Subcutaneous adipose tissue (tissue), 4 donors: ENCODE results near the gene GGTLC2. TPM values are rescaled to one million over a fixed set of nuclear protein-coding genes. Genes with fewer than 3 reads are reported as not detected.
"Not testable (repeated sequence)": the region's sequence is repeated elsewhere in the genome, so short reads cannot be mapped to it uniquely, and the experiment has no call there.

Source experiments
- total RNA-seq, 4 donors: library from RNA; depleted of rRNA; stranded (reverse); fragments of >200 nt; gene quantifications; one replicate each; pipeline ENCODE4 v1.1.0, GENCODE V29; 2016
- TF ChIP-seq, protein P1 (sequence below): fragments of 450-650 bp; IDR thresholded peaks from one replicate; pipeline ENCODE4 v1.5.1; 2016; ENCODE audit warnings: low read depth, mild to moderate bottlenecking, control low read depth, antibody characterized with exemption, moderate library complexity

Gene GGTLC2
- total RNA-seq, result not detected

DNA sequence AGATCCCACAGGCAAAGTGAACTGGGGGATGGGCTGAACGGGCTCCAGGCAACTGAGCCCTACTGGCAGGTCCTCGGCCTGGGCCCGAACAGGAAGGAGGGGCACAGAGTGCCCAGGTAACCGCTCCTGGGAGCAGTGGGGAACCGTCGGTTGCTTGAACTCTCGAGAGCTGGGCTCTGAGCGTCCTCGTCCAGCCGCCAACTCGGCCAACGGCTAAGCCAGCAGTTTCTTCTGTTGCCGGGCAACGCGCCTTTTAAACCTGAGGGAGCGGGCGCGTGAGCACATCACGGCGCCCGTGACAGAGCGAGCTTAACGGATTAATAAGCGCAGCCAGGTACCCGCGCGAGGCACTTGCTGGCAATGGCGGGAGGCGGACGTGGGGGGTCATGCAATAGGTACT lies at the start of gene GGTLC2:
Gene GGTLC2 (plus strand): TSS at position 301 of the 400 bp plus-strand sequence. CDS start 1,732 bp downstream, outside the sequence.
- TF ChIP-seq, protein P1, sequence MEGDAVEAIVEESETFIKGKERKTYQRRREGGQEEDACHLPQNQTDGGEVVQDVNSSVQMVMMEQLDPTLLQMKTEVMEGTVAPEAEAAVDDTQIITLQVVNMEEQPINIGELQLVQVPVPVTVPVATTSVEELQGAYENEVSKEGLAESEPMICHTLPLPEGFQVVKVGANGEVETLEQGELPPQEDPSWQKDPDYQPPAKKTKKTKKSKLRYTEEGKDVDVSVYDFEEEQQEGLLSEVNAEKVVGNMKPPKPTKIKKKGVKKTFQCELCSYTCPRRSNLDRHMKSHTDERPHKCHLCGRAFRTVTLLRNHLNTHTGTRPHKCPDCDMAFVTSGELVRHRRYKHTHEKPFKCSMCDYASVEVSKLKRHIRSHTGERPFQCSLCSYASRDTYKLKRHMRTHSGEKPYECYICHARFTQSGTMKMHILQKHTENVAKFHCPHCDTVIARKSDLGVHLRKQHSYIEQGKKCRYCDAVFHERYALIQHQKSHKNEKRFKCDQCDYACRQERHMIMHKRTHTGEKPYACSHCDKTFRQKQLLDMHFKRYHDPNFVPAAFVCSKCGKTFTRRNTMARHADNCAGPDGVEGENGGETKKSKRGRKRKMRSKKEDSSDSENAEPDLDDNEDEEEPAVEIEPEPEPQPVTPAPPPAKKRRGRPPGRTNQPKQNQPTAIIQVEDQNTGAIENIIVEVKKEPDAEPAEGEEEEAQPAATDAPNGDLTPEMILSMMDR, result not testable (repeated sequence)

DNA sequence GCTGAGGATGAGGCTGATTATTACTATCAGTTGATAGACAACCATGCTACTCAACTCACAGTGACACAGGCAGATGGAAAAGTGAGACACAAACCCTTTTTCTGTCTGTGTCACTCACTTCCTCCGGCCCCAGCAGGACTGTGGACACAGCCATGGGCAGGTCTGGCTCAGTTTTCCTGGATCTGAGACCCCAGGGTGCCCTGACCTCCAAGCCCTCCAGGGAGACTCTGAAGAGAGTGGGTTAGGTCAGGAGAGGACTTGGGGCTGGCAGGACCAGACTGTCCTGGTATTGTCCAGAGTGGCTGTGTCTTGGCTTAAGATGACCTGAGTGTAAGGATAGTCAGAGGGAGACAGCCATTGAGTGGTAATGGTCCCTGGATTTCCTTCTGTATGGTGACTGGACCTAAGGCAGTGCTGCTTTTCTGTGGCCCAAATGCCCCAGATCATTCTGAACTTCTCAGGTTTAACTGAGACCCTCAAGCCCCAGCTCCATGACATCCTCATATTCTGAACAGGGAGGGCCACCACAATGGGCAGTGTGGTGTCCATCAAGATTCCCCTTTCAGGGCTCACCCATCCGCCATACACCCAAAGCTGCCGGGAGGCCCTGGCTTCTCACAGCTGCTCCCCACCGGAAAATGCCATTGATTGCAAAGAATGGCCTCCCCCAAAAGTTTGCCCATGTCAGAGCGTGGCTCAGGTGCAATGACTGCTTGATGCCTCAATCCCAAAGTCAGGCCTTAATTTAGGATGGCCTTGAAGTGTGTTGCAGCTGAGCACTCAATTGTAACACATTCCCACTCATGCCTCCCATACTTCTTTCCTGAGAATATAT lies 49.2 kb upstream of the GGTLC2 start:
- TF ChIP-seq, protein P1, result no peak

- TF ChIP-seq, protein P1, result no peak
These were observed 46.3 kb upstream of the GGTLC2 start for GRCh38 chr22:22598144-22598543.

DNA sequence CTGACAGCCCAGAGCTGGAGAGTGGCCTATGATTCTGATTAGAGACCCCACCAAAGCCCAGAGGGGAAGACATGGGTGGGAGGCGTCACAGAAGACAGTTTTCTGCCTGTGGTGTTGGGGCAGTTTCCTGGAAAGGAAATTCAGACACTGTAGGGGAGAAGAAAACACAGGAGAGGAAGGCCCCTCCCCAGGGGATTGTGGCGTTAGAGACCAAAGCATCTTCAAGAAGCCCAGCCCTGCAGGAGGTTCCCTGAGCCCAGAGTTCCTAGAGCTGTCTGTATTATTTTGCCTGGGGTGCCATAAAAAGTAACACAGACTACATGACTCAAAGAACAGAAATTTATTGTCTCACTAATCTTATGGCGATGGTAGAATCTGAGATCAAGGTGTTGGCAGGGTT lies 45.2 kb upstream of the GGTLC2 start:
- TF ChIP-seq, protein P1, result no peak

DNA sequence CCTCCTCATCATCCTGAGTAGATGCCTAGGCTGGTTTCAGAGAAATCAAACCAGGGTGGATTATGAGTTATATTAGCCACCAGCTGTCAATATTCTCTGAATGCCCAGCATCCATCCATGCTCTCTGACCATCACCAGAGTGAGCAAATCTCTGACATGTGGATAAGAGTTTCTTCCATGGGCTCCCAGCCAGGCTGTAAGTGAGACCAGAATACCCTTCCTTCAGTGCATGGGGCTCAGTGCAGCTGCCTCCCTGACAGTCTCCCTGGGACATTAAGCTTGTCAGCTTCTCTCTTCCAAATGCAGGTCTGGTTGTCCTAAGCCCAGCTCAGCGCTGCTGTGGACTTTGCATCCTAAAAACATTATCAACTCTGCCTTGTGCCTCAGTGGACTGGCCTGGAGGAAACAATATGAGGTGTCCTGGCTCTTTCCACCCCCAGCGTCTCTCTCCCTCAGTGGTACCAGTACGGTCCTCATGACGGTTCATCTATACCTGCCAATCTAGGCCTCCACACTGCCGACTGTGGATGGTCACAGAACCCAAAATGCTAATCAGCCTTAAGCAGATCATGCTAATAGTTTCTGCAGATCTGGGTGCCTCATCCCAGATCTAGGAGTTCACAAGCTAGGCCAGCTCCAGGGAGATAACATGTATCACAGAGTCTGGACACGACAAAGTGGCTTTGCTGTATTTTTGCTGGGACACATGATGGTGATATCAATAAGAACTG lies 43.7 kb upstream of the GGTLC2 start:
- TF ChIP-seq, protein P1, result no peak

DNA sequence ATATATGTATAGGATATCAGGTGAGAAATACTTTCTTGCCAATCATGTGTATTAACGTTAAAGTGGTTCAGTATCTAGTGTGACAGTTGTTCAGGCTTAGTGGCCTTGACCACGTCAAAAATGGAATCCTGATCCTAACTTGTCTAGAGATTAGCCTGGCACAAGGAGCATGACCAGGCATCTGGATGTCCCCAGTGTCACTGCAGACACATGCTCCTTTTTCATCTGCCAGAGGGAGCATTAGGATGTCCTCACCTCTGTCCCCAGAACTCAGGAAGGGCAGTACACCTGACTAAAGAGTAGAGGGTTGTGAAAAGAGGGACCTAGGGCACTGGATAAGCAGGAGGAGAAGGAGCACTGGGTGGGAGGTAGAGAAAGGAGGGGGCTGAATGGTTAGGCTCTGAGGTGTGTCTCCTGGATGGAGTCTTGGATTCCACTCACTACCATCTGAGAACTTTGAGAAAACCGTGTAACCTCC lies 40.9 kb upstream of the GGTLC2 start:
- TF ChIP-seq, protein P1, result no peak
